GM12874 (cell line): ENCODE data around the gene SLC35F1.

Experiments
- TF ChIP-seq, protein P1 (sequence below): IDR thresholded peaks from 2 replicates; pipeline ENCODE4 v1.5.1; 2011; ENCODE audit warnings: low read depth, mild to moderate bottlenecking, control low read depth, low read length, moderate library complexity; ENCODE audit not compliant: insufficient read depth

SLC35F1 gene

DNA sequence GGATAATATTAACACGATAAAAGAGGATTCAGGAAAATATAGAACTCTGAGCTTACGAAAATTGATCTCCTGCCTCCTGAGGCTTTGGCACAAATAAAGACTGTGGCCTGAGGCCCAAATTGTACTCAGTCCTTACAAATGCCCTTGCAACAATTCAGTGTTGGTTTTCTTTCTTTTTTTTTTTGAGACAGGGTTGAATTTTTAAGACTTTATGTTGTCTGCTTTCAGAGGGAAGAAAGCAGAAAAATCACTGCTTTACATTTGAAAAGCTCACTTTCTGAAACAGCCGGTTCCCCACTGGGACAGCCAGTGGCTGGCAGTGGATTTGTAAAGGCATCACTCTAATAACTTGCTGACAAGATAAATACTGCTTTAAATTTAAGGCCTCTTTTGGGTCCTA, 290.5 kb downstream of the SLC35F1 start:
- TF ChIP-seq, protein P1, sequence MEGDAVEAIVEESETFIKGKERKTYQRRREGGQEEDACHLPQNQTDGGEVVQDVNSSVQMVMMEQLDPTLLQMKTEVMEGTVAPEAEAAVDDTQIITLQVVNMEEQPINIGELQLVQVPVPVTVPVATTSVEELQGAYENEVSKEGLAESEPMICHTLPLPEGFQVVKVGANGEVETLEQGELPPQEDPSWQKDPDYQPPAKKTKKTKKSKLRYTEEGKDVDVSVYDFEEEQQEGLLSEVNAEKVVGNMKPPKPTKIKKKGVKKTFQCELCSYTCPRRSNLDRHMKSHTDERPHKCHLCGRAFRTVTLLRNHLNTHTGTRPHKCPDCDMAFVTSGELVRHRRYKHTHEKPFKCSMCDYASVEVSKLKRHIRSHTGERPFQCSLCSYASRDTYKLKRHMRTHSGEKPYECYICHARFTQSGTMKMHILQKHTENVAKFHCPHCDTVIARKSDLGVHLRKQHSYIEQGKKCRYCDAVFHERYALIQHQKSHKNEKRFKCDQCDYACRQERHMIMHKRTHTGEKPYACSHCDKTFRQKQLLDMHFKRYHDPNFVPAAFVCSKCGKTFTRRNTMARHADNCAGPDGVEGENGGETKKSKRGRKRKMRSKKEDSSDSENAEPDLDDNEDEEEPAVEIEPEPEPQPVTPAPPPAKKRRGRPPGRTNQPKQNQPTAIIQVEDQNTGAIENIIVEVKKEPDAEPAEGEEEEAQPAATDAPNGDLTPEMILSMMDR: no peak

- TF ChIP-seq, protein P1: no peak
Measured at GRCh38 chr6:118198746-118199145, 291.7 kb downstream of the SLC35F1 start.

GRCh38 chr6:118200160-118200559, 293.1 kb downstream of the SLC35F1 start:
- TF ChIP-seq, protein P1: no peak

DNA sequence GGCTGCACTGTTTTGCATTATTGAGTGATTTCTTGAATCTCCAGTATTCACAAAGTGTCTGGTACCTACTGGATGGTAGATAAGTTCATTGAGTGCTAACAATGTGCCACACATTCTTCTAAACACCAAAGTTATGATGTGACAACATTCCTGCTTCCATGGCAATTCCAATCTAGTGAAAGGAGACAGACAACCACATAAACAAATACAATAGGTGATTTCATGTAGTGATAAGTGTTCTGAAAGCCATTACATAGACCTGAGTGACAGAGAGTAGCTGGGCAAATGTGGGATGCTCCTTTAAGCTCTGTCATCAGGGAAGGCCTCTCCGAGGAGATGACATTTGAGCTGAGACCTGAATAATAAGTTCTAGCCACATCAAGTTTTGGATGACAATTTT, 295.5 kb downstream of the SLC35F1 start:
- TF ChIP-seq, protein P1: no peak

DNA sequence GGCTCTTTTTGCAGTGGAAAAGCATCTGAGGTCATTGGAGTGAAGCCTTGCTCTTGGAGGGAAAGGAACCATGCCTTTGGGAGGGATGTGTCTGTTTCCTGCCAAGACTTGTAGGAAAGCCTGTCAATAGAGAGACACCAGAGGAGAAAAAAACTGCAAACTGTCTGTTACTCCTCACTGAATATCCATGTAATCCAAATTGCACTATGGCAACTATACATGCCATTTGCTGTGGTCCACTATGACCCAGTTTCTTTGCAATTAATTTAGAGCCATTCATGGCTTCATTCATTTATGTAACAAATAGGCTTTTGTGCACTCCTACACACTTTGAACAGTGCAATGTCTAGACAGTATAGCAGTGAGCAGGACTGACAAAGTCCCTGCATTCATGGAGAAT, 296.5 kb downstream of the SLC35F1 start:
- TF ChIP-seq, protein P1: no peak

DNA sequence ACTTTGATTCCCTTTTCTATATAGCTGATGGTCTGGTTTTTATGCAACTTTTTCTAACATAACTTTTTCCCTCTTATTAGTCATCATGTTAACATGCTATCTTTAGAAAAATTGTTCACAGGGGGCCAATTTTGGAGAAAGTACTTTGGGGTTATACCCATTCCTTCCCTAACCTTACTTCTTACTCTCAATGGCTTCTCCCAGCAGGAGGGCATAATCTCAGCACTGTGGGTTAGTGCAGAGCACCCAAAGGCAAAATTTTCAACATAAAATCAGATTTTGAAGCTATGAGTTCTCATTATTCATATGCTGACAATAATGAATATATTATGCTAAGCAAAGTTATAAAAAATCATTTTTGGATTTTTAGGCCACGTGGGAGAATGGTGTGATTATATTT, 299.2 kb downstream of the SLC35F1 start:
- TF ChIP-seq, protein P1: no peak

GRCh38 chr6:118207947-118208346, 300.9 kb downstream of the SLC35F1 start:
- TF ChIP-seq, protein P1: no peak
